Activated T-helper 1 cell treated with anti-CD3 and anti-CD28 coated beads, Interleukin-12 subunit alpha, Interleukin-12 subunit beta, Interleukin-2, Interleukin-4 antibody, amounts not matched to agents 30 ng/mL and 10 ng/mL and 1 ng/mL, durations not matched to agents 14 hours and 24 hours and 36 hours (primary cell): ENCODE measurements around the gene TBC1D2B. TPM values are rescaled to one million over a fixed set of nuclear protein-coding genes. Genes with fewer than 3 reads are reported as not detected.

ENCODE experiments used
- DNase-seq: peaks from one replicate; pipeline ENCODE4 v3.0.0; 2021; ENCODE audit warnings: low spot score
- H3K27ac Mint-ChIP-seq: one replicate; pipeline ENCODE4 v1.8.0; 2021; ENCODE audit warnings: mild to moderate bottlenecking, mixed read lengths
- H3K27me3 Mint-ChIP-seq: one replicate; pipeline ENCODE4 v1.8.0; 2022; ENCODE audit warnings: mild to moderate bottlenecking, moderate library complexity, mixed read lengths; ENCODE audit not compliant: insufficient read depth
- H3K36me3 Mint-ChIP-seq: one replicate; pipeline ENCODE4 v1.8.0; 2021; ENCODE audit warnings: low read depth, mixed read lengths
- H3K4me1 Mint-ChIP-seq: one replicate; pipeline ENCODE4 v1.8.0; 2021; ENCODE audit warnings: low read depth, mixed read lengths
- H3K4me3 Mint-ChIP-seq: one replicate; pipeline ENCODE4 v1.8.0; 2021; ENCODE audit warnings: mild to moderate bottlenecking, moderate library complexity, mixed read lengths
- H3K9me3 Mint-ChIP-seq: one replicate; pipeline ENCODE4 v1.8.0; 2021; ENCODE audit warnings: mixed read lengths
- intact Hi-C: fragments of 100-400 bp; cut with micrococcal nuclease; formaldehyde crosslinking; loops from one replicate; pipeline ENCODE4 v1.15.1; 2024
- total RNA-seq: library from RNA; stranded (reverse); gene quantifications from 2 replicates; pipeline ENCODE4 v1.2.3, GENCODE V29; 2022

Gene TBC1D2B
- total RNA-seq, 1 donor from 2014 or later, result 60.8 TPM

DNA sequence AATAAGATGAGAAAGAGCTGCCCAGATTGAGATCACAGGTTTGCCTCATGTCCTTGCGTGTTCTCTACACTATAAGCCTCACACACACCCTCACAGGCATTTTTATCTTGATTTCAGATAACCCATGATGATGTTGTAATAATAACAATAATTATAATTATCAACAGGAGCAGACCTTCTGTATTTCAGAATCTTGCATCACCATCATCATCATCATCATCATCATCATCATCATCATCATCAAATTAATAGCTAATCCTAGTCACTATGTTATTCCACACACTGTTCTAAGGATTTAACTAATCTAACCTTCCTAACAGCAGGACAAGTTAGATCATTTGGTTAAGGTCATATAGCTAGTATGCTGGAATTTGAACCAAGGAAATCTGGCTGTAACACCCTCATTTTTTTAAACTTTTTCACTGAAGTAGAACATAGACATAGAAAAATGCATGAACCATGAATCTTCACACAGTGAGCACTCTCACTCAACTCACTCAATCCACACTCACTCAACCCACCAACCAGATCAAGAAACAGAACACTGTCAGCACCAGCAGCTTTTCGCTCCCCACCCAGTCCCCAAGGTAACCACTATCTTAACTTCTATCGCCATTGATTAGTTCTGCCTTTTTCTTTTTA, 13.0 kb upstream of the TBC1D2B start:
- Mint-ChIP-seq H3K27ac (no peak overlapping the region), H3K27me3 (no peaks in the 10 kb centered on the region), H3K4me3 (no peak overlapping the region), H3K4me1 (peaks cover 41% of the 10 kb centered on the region), H3K36me3 (no peaks in the 10 kb centered on the region), H3K9me3 (no peaks in the 10 kb centered on the region)
- no peak for DNase-seq
- intact Hi-C loops, result no loop called here

DNA sequence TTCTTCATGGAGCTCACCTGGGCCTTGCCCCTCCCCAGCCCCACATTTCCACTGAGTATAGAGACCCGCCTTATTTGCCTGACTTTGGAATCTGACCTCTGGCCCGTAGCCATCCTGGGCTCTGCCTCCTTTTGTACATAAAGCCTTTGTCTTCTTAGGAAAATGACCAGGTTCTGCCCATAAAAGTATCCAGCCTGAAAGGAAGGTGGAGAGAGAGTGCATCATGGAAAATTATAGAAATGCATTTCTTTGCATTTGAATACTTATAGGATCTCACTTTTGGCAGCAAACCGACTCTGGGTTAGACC, 11.2 kb upstream of the TBC1D2B start:
- Mint-ChIP-seq H3K9me3 (no peaks in the 10 kb centered on the region), H3K4me3 (no peak overlapping the region), H3K27me3 (no peaks in the 10 kb centered on the region), H3K36me3 (no peaks in the 10 kb centered on the region), H3K27ac (no peak overlapping the region), H3K4me1 (peaks cover 31% of the 10 kb centered on the region)
- intact Hi-C loops, result no loop called here
- no peak for DNase-seq

GRCh38 chr15:78087951-78088772, 10.7 kb upstream of the TBC1D2B start:
- no peak for DNase-seq
- intact Hi-C loops, result no loop called here
- H3K27me3 Mint-ChIP-seq, result no peaks in the 10 kb centered on the region
- H3K27ac Mint-ChIP-seq, result no peak overlapping the region
- H3K4me3 Mint-ChIP-seq, result no peak overlapping the region
- H3K4me1 Mint-ChIP-seq, result peaks cover 27% of the 10 kb centered on the region
- H3K36me3 Mint-ChIP-seq, result no peaks in the 10 kb centered on the region
- H3K9me3 Mint-ChIP-seq, result no peaks in the 10 kb centered on the region

DNA sequence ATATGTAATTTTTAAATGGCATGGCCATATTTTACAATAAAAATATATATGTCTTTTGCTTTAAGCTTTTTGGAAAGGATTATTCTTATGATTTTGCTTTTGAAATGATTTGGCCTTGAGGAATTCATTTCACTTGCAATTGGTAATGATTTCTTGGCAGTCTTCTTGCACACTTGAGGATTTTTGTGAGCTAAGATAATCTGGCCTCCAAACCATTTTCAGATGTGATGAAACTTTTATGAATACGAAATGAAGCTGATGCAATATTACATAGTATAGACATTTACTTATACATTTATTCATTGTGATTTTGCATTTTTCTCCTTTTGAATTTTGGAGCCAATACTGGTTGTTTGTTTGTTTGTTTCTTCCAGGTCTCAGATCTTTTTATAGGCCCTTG, 8.4 kb upstream of the TBC1D2B start:
- no peak overlapping the region for H3K4me3 Mint-ChIP-seq
- H3K27me3 Mint-ChIP-seq, result no peaks in the 10 kb centered on the region
- no peak overlapping the region for H3K27ac Mint-ChIP-seq
- intact Hi-C loops, result no loop called here
- DNase-seq, result no peak
- no peaks in the 10 kb centered on the region for H3K9me3 Mint-ChIP-seq
- no peaks in the 10 kb centered on the region for H3K36me3 Mint-ChIP-seq
- peaks cover 21% of the 10 kb centered on the region for H3K4me1 Mint-ChIP-seq

GRCh38 chr15:78084449-78084750, 6.9 kb upstream of the TBC1D2B start:
- no peak overlapping the region for H3K27ac Mint-ChIP-seq
- no peaks in the 10 kb centered on the region for H3K9me3 Mint-ChIP-seq
- no peak for DNase-seq
- H3K36me3 Mint-ChIP-seq, result no peaks in the 10 kb centered on the region
- H3K4me3 Mint-ChIP-seq, result no peak overlapping the region
- peaks cover 18% of the 10 kb centered on the region for H3K4me1 Mint-ChIP-seq
- intact Hi-C loops, result no loop called here
- H3K27me3 Mint-ChIP-seq, result no peaks in the 10 kb centered on the region

- H3K9me3 Mint-ChIP-seq, result no peaks in the 10 kb centered on the region
- no peak overlapping the region for H3K27ac Mint-ChIP-seq
- peaks cover 18% of the 10 kb centered on the region for H3K4me1 Mint-ChIP-seq
- no peaks in the 10 kb centered on the region for H3K27me3 Mint-ChIP-seq
- intact Hi-C loops, result no loop called here
- no peaks in the 10 kb centered on the region for H3K36me3 Mint-ChIP-seq
- DNase-seq, result no peak
- no peak overlapping the region for H3K4me3 Mint-ChIP-seq
These were observed 6.4 kb upstream of the TBC1D2B start for GRCh38 chr15:78083687-78084448.

DNA sequence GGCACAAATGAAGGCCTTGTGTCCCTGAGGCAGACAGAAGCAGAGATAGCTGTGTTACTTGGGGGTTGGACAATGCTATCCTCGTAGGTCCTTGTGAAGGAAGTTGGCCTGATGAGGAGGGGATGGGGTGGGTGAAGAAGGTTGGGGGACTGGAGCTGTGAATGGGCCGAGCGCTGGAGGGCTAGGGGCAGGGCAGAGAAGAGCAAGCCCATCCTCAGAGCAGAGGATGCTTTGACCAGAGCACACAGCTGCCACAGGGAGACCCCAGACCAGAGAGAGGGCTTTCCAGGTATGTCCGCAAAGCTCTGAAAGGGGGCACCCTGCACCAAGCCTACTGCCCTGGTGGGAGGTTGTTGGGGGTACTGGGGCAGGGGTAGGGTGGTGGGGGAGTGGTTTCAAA, 5.7 kb upstream of the TBC1D2B start:
- Mint-ChIP-seq H3K4me3 (no peak overlapping the region), H3K4me1 (peaks cover 18% of the 10 kb centered on the region), H3K27me3 (no peaks in the 10 kb centered on the region), H3K27ac (peak overlapping the region; percentile 29), H3K9me3 (no peaks in the 10 kb centered on the region), H3K36me3 (no peaks in the 10 kb centered on the region)
- intact Hi-C loops, result no loop called here
- DNase-seq, result no peak

DNA sequence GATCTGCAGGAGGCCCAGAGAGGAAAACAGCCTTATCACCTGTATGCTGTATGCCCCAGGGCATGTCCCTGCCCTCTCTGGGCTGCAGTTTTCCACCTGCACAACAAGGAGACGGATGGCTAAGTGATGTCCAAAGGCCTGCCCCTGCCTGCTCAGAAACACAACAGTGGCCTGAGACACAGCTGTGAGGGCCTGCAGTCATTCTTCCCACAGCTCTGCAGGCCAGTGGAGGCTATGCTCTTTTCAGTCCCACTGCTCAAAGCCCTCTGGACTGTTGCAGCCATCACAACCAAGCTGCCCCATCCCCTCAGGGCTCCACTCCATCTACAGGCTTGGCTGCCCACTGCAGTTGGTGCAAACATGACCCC, 5.2 kb upstream of the TBC1D2B start:
- intact Hi-C loops, result no loop called here
- H3K27ac Mint-ChIP-seq, result peak overlapping the region; percentile 80
- H3K4me3 Mint-ChIP-seq, result peak overlapping the region; percentile 49
- peaks cover 18% of the 10 kb centered on the region for H3K4me1 Mint-ChIP-seq
- H3K27me3 Mint-ChIP-seq, result no peaks in the 10 kb centered on the region
- no peak for DNase-seq
- H3K9me3 Mint-ChIP-seq, result no peaks in the 10 kb centered on the region
- H3K36me3 Mint-ChIP-seq, result no peaks in the 10 kb centered on the region

DNA sequence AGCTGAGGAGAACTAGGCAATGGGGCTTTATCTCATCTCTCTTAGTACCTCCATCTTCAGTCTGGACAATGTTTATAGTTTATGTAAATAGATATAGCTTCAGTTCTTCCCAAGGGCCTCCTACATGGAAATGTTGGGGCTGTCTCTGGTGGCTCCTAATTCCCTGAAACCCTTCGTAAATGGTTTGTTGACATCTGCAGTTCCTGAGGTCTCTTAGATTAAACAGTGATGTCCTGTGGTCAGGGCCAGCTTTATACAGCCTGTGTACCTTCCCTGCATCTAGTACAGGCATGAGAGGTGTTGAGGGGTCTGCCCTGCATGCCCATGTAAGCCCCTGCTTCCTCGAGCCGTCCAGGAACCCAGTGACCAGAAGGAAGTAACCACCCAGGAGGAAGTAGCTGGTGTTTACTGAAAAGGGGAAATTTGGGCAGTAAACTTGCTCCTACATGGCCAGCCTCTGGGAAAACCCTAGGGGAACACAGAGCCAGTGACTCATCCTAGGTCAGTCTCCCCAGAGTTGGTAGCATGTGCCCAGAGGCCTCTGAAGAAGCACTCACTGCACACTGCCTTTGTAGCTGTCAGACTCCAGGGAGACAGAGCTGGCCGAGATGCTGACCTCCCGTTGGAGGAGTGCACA, 4.7 kb upstream of the TBC1D2B start:
- Mint-ChIP-seq H3K36me3 (no peaks in the 10 kb centered on the region), H3K27ac (peak overlapping the region; percentile 80), H3K9me3 (no peaks in the 10 kb centered on the region), H3K4me3 (peak overlapping the region; percentile 49), H3K4me1 (peaks cover 18% of the 10 kb centered on the region), H3K27me3 (no peaks in the 10 kb centered on the region)
- intact Hi-C loops, result no loop called here
- no peak for DNase-seq

GRCh38 chr15:78080088-78080460, 2.6 kb upstream of the TBC1D2B start:
- Mint-ChIP-seq H3K4me3 (no peak overlapping the region), H3K27me3 (no peaks in the 10 kb centered on the region), H3K9me3 (no peaks in the 10 kb centered on the region), H3K4me1 (peaks cover 31% of the 10 kb centered on the region), H3K27ac (no peak overlapping the region), H3K36me3 (peaks cover 5% of the 10 kb centered on the region)
- DNase-seq, result no peak
- intact Hi-C loops, result no loop called here

DNA sequence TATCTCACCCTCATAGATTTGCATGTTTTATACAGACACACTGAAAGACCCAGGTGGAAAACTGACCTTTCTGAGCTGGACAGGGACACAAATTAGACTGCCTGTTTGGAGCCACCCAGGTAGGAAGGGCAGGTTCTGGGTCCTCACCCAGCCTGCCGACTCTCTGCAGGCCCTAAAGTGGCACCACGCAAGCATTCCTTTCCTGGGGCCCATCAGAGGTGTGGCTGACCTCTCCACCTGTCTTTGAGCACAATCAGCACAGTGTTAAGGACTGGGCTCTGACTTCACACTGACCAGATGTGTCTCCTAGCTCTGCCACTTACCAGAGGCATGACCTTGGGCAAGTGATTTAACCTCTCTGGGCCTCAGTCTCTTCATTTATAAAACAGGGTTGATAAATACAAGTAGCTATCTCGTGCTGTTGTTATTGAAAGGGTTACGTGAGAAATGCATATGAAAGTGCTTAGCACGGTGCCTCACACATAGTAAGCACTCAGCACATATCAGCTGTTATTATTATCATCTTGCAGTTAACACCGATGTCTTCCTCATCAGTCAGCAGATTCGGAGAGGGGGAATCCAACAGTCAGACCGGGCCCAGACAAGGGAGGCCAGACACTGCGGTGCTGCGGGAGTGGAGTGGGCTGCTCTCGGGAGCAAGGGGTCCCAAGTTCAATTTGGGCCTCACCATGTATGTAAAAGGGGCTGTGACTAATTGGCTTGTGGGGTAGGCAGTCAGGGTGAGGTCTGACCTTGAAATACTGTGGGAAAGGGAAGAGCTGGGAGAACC, 2.0 kb upstream of the TBC1D2B start:
- Mint-ChIP-seq H3K27me3 (no peaks in the 10 kb centered on the region), H3K27ac (no peak overlapping the region), H3K36me3 (peaks cover 7% of the 10 kb centered on the region), H3K9me3 (no peaks in the 10 kb centered on the region), H3K4me3 (no peak overlapping the region), H3K4me1 (peaks cover 34% of the 10 kb centered on the region)
- intact Hi-C loops, result no loop called here
- no peak for DNase-seq

- no peak for DNase-seq
- intact Hi-C loops, result loop anchor here (1.0 to 2.0 kb wide), 4 partner anchors 9 to 44 kb away; no protein-coding TSS in a partner anchor
- H3K9me3 Mint-ChIP-seq, result no peaks in the 10 kb centered on the region
- no peaks in the 10 kb centered on the region for H3K27me3 Mint-ChIP-seq
- H3K27ac Mint-ChIP-seq, result peak overlapping the region; percentile 81
- peak overlapping the region; percentile 75 for H3K4me3 Mint-ChIP-seq
- H3K4me1 Mint-ChIP-seq, result peaks cover 43% of the 10 kb centered on the region
- H3K36me3 Mint-ChIP-seq, result peaks cover 8% of the 10 kb centered on the region
These were observed 330 bp upstream of the TBC1D2B start for GRCh38 chr15:78077871-78078210.
